NCI-H446 treated with DMSO at 0.1 percent for 48 hours (cell line): ENCODE measurements around the gene OR4C6.

Source experiments
- DNase-seq: peaks from one replicate; lab custom pipeline; 2025; lab: John Stamatoyannopoulos, UW

The OR4C6 gene

DNA sequence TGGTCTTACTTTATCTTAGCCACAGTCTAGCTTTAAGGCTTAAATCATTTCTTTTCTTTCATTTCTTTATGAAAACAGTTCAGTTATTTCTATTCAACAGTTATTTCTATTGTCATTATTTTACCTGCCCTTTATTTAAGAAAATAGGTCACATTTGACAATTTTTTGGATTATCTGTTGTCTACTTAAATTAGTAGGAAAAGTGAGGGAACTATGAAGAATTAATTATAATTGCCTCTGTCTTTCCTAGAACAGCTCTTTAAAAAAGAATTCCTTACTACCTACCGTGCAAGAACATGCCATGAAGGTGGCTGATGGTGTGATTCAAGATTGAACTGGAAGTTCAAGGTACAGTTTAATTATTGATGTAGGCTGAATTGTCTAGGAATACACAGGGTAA is at the start of gene OR4C6:
Gene OR4C6 (plus strand): TSS at position 301 of the 400 bp plus-strand sequence. CDS start 2,966 bp downstream, outside the sequence.
- no peak for DNase-seq

DNA sequence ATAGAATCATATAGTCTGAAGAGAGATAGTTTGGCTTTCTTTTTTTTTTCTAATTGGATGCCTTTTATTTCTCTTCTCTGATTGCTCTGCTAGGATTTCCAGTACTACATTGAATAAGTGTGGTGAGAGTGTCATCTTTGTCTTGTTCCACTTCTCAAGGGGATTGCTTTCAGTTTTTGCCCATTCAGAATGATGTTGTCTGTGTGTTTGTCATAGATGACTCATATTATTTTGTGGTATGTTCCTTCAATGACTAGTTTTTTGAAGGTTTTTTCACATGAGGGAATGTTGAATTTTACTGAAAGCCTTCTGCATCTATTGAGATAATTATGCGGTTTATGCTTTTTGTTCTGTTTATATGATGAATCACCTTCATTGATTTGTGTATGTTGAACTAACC is 37.5 kb upstream of the OR4C6 start:
- no peak for DNase-seq

DNA sequence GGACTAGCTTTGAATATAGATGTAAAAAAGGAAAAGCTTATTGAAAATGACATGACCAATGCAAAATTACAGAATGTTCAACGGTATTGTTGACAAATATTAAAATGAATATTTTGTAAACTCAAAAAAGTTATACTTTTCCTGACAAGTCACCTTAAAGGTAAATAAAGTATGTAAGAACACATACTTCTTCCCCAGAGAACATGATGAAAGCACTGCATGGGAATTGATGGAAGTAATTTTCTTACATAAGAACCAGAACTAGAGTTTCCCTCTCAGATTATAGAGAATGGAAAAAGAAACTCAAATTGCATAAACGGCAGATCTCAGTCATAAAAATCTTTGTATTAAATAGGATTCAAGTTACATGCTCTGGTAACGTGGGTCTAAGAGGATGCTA is 27.2 kb upstream of the OR4C6 start, which contains the start of gene OR4P4:
Gene OR4P4 (plus strand): TSS at position 301 of the 400 bp plus-strand sequence.
- DNase-seq, result no peak

DNA sequence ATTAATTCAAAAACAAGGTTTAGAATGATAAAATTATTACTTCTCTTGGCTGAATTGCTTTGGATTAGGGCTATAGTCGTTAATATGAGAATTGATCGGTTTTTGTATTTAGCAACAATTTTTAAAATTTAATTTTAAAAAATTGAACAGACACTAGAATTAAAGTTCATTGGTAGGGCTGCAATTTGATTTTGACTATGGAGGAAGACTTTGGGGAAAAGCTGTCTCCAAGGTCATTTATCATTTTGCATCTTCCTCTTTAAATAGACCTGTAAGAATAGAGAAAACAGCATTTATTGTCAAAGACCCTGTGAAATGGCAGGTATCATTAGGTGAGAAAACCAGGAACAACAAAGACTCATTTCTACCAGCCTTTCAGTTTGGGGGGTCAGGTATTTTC is 14.0 kb upstream of the OR4C6 start, which contains the start of gene OR4S2:
Gene OR4S2 (plus strand): TSS at position 301 of the 400 bp plus-strand sequence. CDS start 2,577 bp downstream, outside the sequence.
- DNase-seq, result no peak

DNA sequence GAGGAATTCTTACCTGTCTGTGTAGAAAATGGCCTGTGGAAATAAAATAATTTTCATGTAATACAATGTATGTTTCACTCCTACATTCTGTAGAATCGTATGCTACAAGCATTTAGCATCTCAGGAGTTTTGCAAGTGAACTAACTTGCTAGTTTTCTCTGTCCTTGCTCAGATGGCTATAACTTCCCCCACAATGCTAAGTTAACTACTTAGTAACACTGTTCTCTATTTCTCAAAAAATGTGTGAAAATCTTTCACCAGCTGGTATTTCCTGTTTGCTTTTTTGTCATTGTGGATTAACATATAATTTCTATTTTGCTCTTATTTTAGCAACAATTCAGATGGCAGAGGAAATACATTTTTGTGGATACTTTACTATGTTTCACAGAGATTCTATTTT is 9.4 kb upstream of the OR4C6 start:
- no peak for DNase-seq

DNA sequence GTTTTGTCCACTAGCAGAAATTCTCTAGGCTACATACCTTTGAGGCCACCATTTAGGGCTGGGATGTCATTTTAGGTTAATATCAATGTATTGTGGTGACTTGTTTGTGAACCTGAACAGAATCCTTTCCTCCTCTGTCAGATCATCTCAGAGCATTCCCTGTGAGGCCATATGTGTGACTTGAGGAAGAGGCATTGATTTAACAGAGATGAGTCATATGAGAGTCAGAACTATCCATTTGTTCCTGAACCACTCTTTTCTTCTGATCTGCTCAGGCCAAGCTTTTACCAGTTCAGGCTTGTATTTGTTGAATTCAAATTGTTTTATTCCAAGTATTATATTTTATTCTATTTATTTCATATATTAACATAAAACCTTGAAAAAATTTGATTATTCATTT is 6.9 kb upstream of the OR4C6 start:
- no peak for DNase-seq

DNA sequence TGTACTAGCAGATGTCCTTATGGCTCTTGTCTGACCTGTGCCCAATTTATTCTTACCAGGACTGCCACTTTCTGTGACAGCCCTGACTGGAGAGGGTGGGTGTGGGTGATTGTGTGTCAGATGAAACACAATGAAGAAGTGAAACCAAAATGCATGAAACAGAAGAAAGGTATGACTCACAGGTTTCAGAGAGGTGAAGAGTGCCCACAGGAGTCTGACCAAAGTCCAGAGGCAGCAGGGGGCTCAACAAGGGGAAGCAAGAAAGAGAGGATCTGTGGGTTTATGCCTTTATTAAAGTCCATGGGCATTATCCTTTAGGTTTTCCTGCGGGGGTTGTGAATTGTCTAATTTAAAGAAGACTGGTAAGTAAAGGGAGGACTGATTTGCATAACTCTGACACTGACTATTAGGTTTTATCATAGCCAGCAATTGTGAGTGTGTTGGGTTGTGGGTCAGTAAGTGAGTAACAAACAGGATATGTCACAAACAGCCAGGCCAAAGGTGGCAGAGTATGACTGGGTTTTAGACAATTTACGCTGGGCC is 3.9 kb upstream of the OR4C6 start:
- no peak for DNase-seq

DNA sequence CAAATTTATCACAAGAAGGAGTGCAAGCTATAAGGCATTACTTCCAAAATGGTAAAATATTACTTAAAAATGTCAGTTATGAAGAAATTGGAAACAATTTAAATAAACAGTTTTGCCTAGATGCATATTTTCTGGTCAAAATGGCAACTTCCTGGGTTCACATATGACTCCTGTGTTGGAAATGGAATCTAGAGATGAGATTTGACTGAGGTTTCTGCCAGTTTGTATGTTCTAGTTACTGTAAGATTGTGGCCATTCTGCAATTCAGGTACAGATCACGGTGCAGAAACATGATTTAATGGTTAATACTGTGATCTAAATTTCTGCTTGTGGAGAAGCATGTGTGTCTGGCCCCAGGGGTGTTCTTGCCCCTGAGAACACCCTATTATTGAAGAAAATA is 3.4 kb upstream of the OR4C6 start:
- no peak for DNase-seq

DNA sequence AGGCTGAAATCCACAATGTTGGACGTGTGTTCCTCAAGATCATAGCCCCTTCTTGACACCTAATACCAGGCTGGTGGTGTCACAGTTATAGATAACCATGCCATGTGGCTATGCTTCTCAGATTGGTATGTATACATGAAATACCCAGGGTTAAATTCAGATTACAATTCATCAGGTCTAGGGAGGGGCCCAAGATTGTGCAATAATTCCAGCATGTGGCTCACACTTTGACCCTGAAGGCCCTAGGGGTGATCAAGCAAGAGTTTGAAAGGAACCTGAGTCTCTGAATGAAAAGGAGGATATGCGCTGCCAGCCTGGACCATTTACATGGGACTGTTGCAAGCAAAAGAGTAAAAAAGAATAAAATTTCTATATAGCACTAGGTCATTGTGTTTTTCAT is 7.4 kb downstream of the OR4C6 start:
- DNase-seq, result no peak

DNA sequence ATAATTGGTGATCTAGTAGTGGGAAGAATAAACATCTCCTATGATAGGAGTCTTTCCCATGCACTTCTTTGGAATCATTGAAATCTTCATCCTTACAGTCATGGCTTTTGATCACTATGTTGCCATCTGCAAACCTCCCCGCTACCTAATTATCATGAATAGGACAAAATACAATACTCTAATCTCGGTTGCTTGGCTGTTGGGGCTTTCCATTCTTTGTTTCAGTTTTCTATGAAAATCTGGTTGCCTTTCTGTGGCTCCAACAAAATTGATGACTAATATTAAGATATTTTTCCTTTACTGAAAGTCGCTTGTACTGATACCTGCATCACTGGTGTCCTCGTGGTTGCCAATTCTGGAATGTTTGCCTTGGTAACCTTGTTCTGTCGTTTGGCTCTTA is 11.9 kb downstream of the OR4C6 start:
- no peak for DNase-seq

DNA sequence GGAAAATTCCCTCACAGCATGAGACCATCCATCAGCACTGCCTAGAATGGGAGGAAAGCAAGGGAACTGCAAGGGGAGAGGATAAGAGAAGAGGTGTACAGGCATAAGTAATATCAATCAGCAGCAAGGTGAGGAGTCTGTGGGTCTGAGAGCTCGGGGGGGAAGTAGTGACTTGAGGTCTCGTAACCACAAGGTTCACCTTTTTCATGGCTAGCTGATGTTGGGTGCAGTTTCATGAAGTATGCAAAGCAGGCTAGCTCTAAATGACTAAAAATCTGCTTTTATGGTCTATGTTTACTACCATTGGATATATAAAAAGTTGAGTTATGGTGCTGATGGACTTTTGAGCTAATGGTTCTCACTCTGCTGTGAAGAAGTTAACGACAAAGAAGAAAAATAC is 35.8 kb downstream of the OR4C6 start:
- no peak for DNase-seq

DNA sequence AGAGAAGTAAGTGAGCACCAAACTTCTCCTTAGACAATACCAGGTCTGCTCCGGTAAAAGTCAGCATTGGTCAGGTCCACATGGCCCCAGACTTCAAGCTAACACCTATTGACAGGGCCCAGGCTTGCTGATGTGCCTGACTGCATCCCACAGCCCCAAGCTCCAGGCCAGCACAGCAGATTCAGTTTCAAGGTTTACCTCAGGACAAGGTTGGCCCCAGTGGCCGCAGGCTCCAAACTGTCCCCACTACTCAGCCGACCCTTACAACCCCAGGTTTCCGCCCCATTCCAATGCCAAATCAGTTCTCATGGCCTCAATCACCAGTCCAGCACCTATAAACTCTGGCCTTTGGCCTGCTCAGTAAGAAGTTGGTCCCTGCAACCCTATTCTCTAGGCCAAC is 39.4 kb downstream of the OR4C6 start:
- no peak for DNase-seq

DNA sequence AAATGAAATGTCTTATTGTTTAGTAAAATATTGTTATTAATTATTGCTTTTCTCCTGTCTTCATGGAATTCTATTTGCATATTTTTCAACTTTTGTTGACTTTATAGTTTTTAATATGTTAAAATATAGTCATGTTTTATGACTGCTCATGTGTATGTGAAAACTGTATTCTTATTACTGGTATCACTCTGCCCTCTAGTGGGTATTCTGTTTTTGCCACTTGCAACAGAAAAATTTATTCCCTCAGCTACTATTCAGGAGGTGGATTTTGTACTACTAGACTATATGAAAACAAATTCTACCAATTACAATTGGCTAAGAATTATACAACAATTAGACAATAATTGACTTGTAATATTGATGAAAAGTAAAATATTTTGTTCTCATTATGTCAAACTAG is 45.0 kb downstream of the OR4C6 start:
- DNase-seq, result no peak

DNA sequence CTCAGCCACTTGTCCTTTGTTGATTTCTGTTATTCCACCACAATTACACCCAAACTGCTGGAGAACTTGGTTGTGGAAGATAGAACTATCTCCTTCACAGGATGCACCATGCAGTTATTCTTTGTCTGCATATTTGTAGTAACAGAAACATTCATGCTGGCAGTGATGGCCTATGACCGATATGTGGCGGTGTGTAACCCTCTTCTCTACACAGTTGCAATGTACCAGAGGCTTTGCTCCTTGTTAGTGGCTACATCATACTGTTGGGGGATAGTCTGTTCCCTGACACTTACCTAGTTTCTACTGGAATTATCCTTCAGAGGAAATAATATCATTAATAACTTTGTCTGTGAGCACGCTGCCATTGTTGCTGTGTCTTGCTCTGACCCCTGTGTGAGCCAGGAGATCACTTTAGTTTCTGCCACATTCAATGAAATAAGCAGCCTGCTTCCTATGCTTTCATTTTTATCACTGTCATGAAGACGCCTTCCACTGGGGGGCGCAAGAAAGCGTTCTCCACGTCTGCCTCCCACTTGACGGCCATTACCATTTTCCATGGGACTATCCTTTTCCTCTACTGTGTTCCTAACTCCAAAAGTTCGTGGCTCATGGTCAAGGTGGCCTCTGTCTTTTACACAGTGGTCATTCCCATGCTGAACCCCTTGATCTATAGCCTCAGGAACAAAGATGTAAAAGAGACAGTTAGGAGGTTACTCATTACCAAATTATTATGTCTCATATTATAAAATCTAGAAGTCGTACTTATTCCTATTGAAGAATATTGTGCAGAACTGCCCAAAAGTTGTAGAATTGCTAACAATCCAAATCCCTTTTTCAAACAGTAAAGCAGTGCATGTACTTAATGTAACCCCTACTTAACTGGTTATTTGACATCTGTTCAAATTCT is 53.2 kb downstream of the OR4C6 start:
- DNase-seq, result no peak
